Activated CD4-positive, CD25-positive, alpha-beta regulatory T cell treated with anti-CD3 and anti-CD28 coated beads, Interleukin-2, amount 50 U/mL, for 24 hours (primary cell): ENCODE data around the gene EIF2S1.
A peak's percentile ranks its signal among the peaks of the same experiment; 100 is the strongest.
"Not testable (repeated sequence)": the region's sequence is repeated elsewhere in the genome, so short reads cannot be mapped to it uniquely, and the experiment has no call there.

ENCODE experiments used
- ATAC-seq, 2 donors: fragments of 150-1000 bp; cut with Tn5 transposase; one replicate each; pipeline ENCODE4 v1.10.0; 2021; ENCODE audit warnings: mild to moderate bottlenecking in 1 of 2, moderate library complexity in 1 of 2

The EIF2S1 gene

DNA sequence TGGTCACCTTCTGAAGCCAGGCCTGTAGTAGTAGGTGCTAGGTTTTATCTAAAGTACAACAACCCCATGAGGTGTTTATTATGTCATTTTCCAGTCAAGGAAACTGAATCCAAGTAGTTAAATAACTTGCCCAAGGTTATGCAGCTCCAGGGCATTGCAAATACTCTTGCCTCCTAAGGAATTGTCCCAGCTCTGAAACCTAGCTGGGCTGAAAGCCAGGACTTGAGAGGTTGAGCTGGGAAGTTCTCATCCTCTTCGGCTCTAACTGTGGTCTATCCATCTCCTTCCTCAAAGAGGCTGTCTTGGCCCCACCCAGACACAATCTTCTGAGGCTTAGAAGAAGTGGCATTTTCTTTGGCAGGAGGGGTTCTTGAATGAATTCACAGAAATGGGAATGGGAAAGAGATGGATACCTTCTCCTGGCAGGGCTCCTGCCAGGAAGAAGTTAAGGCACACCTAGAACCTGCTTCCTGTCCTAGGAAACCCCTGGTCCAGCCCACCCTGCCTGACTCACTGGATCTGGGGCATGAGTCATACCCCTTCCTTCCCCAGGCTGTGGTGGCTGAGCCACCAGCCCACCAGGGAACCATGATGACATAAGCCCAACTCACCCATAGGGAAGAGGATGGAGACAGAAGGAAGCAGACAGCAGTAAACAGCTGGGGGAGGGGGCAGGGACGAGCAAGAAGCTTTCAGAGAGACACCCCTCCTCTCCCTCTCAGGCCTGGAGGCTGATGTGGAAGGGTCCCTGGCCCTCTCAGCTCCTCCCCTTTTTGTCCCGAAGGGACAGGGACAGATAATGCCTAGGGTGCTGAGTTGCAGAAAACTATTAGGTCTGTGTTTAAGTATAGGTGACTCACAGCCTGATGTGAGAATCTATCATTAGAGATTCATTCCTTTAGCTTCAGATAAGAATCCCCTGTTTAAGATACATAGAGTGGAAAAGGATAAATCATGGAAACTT lies 54.0 kb downstream of the EIF2S1 start:
- peak; percentile 57 to 69 for ATAC-seq

DNA sequence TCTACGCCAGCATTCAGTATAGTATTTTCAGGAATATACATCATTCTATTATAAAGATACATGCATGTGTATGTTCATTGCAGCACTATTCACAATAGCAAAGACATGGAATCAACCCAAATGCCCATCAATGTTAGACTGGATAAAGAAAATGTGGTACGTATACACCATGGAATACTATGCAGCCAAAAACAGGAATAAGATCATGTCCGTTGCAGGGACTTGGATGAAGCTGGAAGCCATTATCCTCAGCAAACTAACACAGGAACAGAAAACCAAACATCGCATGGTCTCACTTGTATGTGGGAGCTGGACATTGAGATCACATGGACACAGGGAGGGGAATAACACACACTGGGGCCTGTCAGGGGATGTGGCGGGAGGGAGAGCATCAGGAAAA lies 55.5 kb downstream of the EIF2S1 start:
- not testable (repeated sequence) for ATAC-seq

DNA sequence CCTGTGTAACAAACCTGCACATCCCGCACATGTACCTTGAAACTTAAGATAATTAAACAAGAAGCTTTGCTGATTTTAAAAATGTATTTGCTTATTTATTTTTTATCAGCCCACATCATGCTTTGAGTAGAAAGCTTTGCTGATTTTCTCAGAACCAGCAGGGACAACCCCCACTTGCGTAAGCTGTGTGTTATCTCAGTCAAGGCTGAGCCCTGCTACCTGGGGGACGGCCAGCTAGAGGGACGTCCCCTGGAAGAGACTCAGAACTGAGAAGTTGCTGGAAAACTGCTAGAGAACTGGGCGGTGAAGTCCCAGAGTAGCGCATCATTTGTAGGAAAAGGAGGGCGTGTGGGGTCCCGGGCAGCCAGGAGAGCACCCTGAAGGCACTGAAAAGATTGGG lies 56.0 kb downstream of the EIF2S1 start:
- ATAC-seq: no peak

DNA sequence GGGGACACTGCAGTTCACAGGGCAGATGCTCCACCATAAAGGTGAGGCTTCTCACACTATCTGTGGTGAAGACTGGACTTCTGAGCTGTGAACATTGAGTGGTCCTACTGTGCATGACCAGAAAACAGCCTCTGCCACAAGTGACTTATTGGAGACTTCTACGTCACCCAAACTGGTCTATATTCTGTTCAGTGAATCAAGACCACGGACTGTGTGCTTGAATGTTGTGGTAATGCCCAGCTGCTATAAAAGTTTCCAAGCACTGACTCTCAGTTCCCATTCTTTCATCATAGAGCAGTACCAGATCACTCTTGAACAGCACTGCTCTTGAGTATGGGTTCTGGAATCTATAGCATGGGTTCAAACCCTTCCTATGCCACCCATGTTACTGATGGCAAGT lies 56.7 kb downstream of the EIF2S1 start:
- no peak for ATAC-seq

DNA sequence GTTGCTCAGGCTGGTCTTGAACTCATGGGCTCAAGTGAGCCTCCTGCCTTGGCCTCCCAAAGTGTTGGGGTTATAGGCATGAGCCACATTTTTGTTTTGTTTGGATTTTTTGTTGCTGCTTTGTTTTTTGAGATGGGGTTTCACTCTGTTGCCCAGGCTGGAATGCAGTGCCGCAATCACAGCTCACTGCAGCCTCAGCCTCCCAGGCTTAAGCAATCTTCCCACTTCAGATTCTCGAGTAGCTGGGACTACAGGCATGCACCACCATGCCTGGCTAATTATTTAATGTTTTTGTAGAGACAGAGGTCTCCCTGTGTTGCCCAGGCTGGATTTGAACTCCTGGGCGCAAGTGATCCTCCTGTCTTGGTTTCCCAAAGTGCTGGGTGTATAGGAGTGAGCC lies 57.5 kb downstream of the EIF2S1 start:
- no peak for ATAC-seq

DNA sequence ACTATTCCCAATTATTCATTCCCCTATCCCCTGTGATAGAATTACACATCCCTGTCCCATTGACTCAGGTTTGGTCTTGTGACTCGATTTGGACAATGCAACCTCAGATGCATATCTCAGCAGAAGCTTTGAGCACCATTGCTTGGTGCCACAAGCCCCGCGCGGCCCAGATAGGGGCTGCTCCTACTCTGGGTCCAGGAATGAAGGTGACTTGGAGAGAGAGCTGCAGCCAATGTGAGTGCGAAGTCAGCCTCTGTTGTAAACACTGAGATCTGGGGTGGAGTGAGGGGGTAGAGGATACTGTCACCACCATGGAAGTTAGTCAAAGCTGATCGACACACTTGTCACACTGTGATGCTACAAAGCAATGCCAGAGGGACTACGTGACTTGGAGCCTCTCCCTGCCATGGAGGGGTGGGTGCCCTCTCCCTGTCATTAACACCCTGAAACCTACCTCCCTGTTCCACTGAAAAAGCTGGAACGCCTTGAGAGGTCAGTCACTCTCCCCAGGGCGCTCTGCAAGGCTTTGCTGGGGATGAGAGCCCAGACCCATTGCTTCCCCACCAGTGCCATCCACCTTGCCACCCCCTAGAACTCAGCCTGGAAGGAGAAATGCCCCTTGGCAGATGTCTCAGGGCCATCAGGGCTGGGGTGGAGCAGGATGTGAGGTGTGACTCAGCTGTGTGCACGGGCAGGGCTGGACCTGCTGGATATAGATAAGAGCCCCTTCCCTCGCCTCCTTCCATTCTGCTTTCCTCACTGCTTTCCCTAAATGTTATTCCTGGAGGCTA lies 58.5 kb downstream of the EIF2S1 start:
- no peak for ATAC-seq

DNA sequence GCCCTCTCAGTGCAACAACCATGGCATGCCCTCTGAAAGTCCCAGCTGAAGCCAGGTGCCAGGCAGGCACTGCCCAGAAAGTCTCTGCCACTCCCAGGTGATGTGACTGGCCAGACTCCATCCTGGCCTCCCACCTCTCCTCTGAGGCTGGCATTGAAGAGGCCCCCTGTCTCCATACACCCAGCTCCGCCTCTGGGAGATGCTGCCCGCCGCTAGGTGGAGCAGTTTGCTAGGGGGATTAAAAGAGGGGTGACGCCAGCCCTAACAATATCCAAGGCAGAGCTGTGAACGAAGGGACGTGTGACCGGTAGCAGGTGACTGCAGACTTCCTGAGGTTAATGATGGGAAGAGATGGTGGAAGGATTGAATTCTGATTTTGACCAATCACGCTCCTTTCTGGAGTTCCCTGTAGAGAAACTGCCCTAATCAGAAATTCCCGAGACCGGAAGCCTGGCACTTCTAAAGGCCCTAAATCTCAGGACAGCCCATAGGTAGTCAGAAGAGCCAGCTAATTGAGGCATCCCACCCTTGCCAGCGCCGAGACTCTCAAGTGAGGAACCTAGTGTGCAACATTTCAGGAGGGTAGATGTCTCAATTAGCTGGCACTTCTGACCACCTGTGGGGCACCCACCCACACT lies 60.1 kb downstream of the EIF2S1 start:
- no peak for ATAC-seq

DNA sequence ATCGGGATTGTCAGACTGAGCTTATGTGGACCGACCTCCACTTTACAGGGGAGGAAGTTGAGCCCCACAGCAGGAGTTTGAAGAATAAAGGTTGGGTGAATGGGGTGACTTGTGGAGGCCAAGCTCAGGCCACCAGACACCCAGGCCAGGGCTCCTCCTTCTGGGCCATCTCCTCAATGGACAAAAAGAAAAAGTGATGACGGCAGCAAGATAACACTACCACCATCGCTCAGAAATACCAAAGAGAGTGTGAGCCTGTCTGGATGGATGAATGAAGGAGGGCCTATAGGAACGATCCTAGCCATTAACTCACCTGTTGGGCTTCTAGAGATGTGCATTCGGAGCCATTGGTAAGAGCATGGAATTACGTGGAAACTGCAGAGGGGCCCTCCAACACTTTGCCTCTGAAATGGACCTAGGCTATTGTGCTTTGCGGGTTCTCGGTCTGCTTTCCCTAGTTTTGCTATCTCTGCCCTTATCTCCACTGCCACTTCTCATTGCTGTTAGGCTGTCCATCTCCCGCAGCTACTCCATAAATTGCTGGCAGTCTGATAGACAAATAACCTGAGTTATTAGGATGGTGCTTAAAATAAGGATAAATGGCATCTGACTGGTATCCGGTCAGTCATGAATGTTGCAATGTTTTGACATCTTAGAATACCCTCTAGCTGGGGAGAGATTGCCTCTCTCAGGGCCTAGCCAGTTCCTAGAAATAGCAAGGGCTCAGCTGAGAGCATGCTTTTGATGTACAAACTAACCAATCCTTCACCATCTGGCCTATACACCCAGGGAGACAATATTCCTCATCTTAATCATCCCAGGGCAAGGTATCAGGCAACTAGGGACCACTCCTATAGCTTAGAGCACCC lies 61.5 kb downstream of the EIF2S1 start:
- no peak for ATAC-seq

DNA sequence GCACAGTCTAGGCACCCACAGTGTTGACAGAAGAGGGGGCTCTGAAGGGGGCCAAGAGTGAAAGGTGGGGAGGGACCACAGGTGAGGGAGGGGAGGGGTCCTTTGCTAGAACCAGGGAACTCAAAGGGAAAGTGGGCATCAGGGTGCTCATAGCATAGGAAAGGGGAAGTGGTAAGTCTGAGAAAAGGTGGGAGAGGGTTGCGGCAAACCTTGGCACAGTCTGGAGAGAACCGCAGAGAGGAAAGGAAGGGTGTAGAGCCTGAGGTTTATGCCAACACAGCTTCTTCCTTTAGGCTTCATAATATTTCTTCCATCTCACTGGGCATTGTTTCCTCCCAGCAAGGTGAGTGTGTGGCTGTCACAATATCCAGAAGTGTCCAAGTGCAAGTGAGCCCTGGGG lies 63.3 kb downstream of the EIF2S1 start:
- ATAC-seq: no peak

DNA sequence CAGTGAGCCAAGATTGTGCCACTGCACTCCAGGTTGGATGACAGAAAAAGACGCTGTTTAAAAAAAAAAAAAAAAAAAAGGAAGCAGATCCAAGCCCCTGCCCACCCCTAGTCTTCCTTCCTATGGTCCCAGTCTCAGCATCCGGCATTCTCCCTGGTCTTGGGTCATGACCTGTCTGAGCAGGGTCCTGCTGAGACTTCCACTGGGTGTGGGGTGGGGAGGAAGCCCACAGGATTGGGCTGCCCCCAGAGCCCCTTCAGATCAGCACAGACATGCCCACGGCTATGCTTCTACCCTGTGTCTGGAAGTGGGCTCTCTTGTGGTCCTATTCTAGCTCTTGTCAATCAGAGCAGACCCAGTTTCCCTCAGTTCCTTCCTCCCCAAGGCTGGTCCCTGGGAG lies 64.4 kb downstream of the EIF2S1 start:
- no peak for ATAC-seq

DNA sequence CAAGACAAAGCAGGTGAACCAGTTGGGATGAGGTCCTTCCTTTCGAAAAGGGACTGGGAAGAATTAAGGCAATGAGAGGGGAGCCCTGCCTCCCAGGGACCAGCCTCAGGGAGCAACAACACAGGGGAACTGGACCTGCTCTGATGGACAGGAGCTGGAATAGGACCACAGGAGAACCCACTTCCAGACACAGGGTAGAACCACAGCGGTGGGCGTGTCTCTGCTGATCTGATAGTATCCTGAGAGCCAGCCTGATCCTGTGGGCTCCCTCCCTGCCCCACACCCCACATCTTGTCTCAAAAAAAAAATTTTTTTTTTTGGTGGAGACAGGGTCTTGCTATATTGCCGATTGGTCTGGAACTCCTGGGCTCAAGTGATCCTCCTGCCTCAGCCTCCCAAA lies 65.5 kb downstream of the EIF2S1 start:
- ATAC-seq: no peak

DNA sequence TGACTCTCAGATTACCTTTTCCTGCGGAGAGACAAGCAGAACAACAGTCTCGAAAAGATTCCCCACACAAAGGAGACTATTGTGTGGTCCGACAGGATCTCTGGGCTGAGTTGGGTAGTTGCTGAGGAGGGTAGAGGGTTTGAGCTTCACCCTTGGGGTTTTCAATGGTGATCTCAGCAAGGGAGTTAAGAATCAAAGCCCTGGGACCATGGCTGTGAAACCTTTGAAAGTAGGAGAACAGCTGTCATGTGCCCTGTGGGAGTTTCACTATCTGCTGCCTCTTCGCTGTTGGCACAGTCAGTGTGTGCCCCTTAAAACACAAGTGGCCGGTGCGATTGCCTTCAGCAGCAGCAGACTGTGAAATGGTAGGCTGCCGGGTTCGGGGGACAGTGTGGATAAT lies 66.0 kb downstream of the EIF2S1 start:
- ATAC-seq: no peak

DNA sequence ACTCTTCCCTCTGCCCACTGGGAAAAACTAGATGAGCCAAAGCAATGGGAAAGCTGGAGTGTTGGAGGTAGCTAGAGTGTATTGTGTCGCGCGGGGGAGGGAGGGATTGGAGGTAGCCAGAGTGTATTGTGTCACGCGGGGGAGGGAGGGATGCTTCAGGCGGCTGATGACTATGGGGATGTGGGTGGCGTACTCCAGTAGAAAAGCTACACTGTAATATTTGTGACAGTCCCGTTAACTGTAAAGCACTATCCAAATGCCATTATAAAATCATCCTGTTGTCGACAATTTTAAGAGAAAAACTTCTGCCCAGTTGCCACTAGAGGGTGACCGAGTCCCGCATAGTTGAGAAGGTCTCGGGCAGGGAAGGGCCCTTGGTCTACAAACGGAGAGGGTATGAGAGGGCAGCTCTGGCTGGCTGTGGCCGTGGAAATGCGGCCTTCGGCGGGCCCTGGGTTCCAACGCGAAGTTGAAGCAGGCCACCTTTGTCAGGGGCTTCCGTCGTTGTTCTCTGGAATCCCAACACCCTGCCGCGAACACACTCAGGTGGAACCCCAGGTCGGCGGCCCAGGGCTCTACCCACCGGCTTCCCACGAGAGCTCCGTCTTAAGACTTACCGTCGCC lies 67.0 kb downstream of the EIF2S1 start:
- peak; percentile 78 to 89 for ATAC-seq

DNA sequence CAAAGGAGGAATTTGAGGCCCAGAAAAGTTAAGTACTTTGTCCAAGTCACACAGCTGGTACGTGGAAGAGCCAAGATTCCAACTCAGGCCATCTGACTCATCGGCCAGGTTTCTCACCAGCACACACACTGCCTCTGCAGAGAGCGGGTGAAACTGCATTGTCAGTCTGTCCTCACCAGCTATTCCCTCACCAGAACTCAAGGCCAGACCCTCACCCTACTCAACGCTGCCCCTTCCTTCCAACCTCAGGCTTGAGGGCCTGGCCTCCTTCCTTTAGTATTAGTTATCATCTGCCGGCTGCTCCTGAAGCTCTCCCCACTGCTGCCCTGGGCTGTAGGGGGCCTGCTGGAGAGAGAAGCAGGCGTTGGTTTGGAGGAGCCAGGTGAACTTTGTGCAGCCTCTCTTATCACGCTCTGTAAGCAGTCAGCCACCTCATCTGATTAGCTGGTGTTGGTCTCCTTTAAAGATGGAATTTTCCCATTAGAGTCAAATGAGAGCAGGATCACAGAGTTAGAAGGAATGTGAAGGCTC lies 68.4 kb downstream of the EIF2S1 start:
- ATAC-seq: no peak

DNA sequence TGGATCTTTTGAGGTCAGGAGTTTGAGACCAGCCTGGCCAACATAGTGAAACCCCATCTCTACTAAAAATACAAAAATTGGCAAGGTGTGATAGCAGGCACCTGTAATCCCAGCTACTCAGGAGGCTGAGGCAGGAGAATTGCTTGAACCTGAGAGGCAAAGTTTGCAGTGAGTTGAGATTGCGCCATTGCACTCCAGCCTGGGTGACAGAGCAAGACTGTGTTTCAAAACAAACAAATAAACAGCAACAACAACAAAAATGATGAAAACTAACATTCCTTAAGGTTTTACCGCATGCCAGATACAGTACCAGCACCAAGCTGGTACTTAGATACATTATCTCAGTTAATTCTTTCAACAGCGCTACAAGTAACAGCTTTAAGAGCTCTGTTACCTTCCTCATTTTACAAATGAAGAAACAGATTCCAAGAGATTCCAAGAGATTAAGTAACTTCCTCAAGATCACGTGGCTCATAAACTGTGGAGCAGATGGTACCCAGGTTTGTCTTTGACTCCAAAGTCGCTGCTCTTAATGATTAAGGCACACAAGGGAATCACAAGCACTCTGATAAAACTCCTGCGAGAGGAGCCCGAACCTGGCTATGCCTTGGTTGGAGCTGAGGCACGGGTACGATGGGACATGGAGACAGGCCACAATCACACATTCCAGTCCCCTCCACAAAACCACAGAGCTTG lies 69.5 kb downstream of the EIF2S1 start:
- no peak for ATAC-seq

DNA sequence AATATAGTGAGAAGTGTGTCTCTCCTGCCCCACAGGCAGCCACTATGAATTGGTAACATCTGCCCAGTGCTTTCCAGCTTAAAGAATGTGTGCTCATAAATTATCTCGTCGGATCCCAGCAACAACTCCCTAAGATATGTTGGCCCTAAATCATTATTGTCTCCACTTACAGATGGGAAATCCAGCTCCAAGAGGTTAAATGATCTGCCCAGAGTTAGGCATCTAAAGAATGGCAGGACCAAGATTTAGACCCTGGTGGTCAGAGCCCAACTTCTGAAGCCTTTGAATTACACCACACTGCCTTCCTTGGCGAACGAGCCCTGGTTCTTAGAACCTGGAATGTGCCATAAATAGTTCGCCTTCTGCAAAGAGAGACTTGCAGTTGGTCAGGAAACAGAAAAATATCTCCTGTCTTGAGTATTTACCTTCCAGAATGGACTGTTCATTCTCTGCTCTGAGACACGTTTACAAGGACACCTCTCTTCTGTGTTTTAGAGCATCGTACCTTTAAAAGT lies 72.0 kb downstream of the EIF2S1 start:
- no peak for ATAC-seq

DNA sequence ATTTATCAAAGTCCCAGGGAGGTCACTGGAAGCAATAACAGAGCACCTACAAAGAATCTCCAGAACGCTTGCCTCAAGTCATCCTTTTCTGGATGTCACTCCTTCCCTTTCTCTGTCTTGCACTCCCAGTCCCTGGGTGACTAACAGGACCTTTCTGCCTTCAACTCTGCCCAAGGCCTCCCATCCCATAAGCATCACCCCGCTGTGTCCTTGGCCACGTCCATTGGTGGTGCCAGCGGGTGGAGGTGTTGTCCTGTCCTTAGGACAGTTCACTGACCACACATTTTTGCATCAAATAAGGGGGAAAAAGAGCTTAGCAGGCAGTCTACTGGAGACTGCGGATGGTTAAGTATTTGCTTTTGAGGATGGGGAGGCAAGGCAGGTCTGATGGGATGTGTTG lies 75.5 kb downstream of the EIF2S1 start:
- no peak for ATAC-seq
